ENCODE measurements around the gene NR4A3. TPM values are rescaled to one million over a fixed set of nuclear protein-coding genes. Genes with fewer than 3 reads are reported as not detected.
A peak's percentile ranks its signal among the peaks of the same experiment; 100 is the strongest.

NR4A3 gene
- total and polyA plus RNA-seq, 10 donors: 0.32 to 6.7 (median 2.2) TPM

GRCh38 chr9:99813739-99814138 is 7.9 kb upstream of the NR4A3 start:
- Histone ChIP-seq H3K27ac (no peak overlapping the region), H3K4me1 (peaks cover 3 to 8% (median 5%) of the 10 kb centered on the region in 6 donors), H3K9me3 (no peaks in the 10 kb centered on the region), H3K27me3 (replicated peaks in 1 of 7) (no peaks in the 10 kb centered on the region), H3K4me3 (no peak overlapping the region), H3K36me3 (no peaks in the 10 kb centered on the region)
- DNase-seq: no peak
- WGBS, 5 donors: 88 to 94% (median 90%) methylated on average over 8 of the region's 8 CpGs
- TF ChIP-seq POLR2AphosphoS5 (IDR thresholded peaks at IDR 0.05) (no peak), POLR2A (IDR thresholded peaks at IDR 0.05) (no peak), CTCF (IDR thresholded peaks at IDR 0.05 in 8 of 11, conservative IDR thresholded peaks at IDR 0.05 in 3 of 11) (no peak)
- intact Hi-C loops (cut with DNase I; ENCODE audit: low total_unique reads): no loop called here

DNA sequence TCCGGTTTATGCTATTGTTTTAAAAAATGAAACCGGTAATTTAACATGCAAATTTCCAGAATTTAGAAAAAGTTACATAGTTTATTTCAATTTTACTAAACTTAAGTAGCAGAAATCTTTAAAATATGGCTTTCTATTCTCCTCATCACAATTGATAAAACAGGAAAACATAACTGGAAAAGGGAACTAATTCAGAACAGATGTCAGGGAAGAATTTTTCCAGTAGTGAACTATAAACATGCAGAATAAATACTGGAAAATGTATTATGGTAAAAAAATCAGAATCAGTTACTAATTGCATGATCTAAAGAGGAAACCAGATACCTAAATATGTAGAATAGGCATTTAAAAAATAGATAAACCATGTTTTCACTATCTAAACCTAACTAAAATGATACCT is 7.3 kb upstream of the NR4A3 start:
- H3K4me3 ChIP-seq: no peak overlapping the region
- no peak overlapping the region for H3K27ac ChIP-seq
- TF ChIP-seq CTCF (IDR thresholded peaks at IDR 0.05 in 8 of 11, conservative IDR thresholded peaks at IDR 0.05 in 3 of 11) (no peak), POLR2AphosphoS5 (IDR thresholded peaks at IDR 0.05) (no peak), POLR2A (IDR thresholded peaks at IDR 0.05) (no peak)
- no peaks in the 10 kb centered on the region for H3K27me3 ChIP-seq (replicated peaks in 1 of 7)
- no peaks in the 10 kb centered on the region for H3K9me3 ChIP-seq
- intact Hi-C loops (cut with DNase I; ENCODE audit: low total_unique reads): no loop called here
- H3K4me1 ChIP-seq: peaks cover 8 to 13% (median 10%) of the 10 kb centered on the region in 6 donors
- DNase-seq: no peak
- H3K36me3 ChIP-seq: no peaks in the 10 kb centered on the region
- 89 to 97% (median 95%) methylated on average over 2 of the region's 2 CpGs for WGBS, 5 donors

GRCh38 chr9:99816392-99816791 is 5.3 kb upstream of the NR4A3 start:
- Histone ChIP-seq H3K4me1 (peaks cover 8 to 28% (median 19%) of the 10 kb centered on the region in 6 donors), H3K36me3 (no peaks in the 10 kb centered on the region), H3K4me3 (no peak overlapping the region), H3K27ac (no peak overlapping the region), H3K27me3 (replicated peaks in 1 of 7) (no peaks in the 10 kb centered on the region), H3K9me3 (no peaks in the 10 kb centered on the region)
- TF ChIP-seq CTCF (IDR thresholded peaks at IDR 0.05 in 8 of 11, conservative IDR thresholded peaks at IDR 0.05 in 3 of 11): no peak
- no peak for TF ChIP-seq POLR2AphosphoS5 (IDR thresholded peaks at IDR 0.05)
- no peak for TF ChIP-seq POLR2A (IDR thresholded peaks at IDR 0.05)
- no peak for DNase-seq
- 80 to 95% (median 93%) methylated on average over 3 of the region's 3 CpGs for WGBS, 5 donors
- intact Hi-C loops (cut with DNase I; ENCODE audit: low total_unique reads): no loop called here

- H3K27me3 ChIP-seq (replicated peaks in 1 of 7): peaks cover 0 to 16% (median 10%) of the 10 kb centered on the region in 7 donors
- intact Hi-C loops (cut with DNase I; ENCODE audit: low total_unique reads): no loop called here
- H3K4me1 ChIP-seq: peaks cover 8 to 46% (median 34%) of the 10 kb centered on the region in 6 donors
- DNase-seq: no peak
- H3K9me3 ChIP-seq: no peaks in the 10 kb centered on the region
- H3K36me3 ChIP-seq: no peaks in the 10 kb centered on the region
- 59 to 69% (median 61%) methylated on average over 4 of the region's 4 CpGs for WGBS, 5 donors
- peak overlapping the region in 5 of 8 donors; percentile 96 to 99 (median 97) for H3K27ac ChIP-seq
- H3K4me3 ChIP-seq: peak overlapping the region in 4 of 8 donors; percentile 75 to 94 (median 84)
- TF ChIP-seq CTCF (IDR thresholded peaks at IDR 0.05 in 8 of 11, conservative IDR thresholded peaks at IDR 0.05 in 3 of 11) (no peak), POLR2AphosphoS5 (IDR thresholded peaks at IDR 0.05) (no peak), POLR2A (IDR thresholded peaks at IDR 0.05) (no peak)
These were observed 3.2 kb upstream of the NR4A3 start for GRCh38 chr9:99818500-99818899.
